HEK293T (cell line): ENCODE data around the gene TBX1.

Source experiments
- ARNT ChIP-seq: fragments of 450-650 bp; IDR thresholded peaks from 2 replicates; pipeline ENCODE4 v1.6.1; 2017; ENCODE audit warnings: mild to moderate bottlenecking
- BHLHE40 ChIP-seq: fragments of 450-650 bp; IDR thresholded peaks from 2 replicates; pipeline ENCODE4 v1.6.1; 2016; ENCODE audit warnings: mild to moderate bottlenecking, moderate library complexity, borderline replicate concordance
- CTBP1 ChIP-seq: fragments of 450-650 bp; IDR thresholded peaks from 2 replicates; pipeline ENCODE4 v1.6.1; 2016; ENCODE audit warnings: borderline replicate concordance
- ELF4 ChIP-seq: fragments of 450-650 bp; IDR thresholded peaks from 2 replicates; pipeline ENCODE4 v1.6.1; 2017; ENCODE audit warnings: antibody characterized with exemption
- FOXA1 ChIP-seq: fragments of 450-650 bp; IDR thresholded peaks from 2 replicates; pipeline ENCODE4 v1.6.1; 2016; ENCODE audit warnings: mild to moderate bottlenecking
- FOXK2 ChIP-seq: fragments of 450-650 bp; IDR thresholded peaks from 2 replicates; pipeline ENCODE4 v1.6.1; 2016; ENCODE audit warnings: mild to moderate bottlenecking
- FOXM1 ChIP-seq: fragments of 450-650 bp; IDR thresholded peaks from 2 replicates; pipeline ENCODE4 v1.6.1; 2017; ENCODE audit warnings: mild to moderate bottlenecking, borderline replicate concordance
- L3MBTL2 ChIP-seq: fragments of 450-650 bp; conservative IDR thresholded peaks from 2 replicates; pipeline ENCODE4 v1.6.1; 2016; ENCODE audit warnings: mild to moderate bottlenecking
- NFRKB ChIP-seq: fragments of 450-650 bp; IDR thresholded peaks from 2 replicates; pipeline ENCODE4 v1.6.1; 2016; ENCODE audit warnings: mild to moderate bottlenecking, moderate library complexity
- PKNOX1 ChIP-seq: fragments of 450-650 bp; IDR thresholded peaks from 2 replicates; pipeline ENCODE4 v1.6.1; 2016
- SP1 ChIP-seq: fragments of 450-650 bp; IDR thresholded peaks from 2 replicates; pipeline ENCODE4 v1.6.1; 2017
- SUZ12 ChIP-seq: fragments of 450-650 bp; IDR thresholded peaks from 2 replicates; pipeline ENCODE4 v1.6.1; 2016; ENCODE audit warnings: mild to moderate bottlenecking
- TARDBP ChIP-seq: fragments of 450-650 bp; IDR thresholded peaks from 2 replicates; pipeline ENCODE4 v1.6.1; 2016

GRCh38 chr22:19805821-19806212, 45.2 kb downstream of the TBX1 start:
- TF ChIP-seq ELF4 = no peak
- TF ChIP-seq FOXK2 = no peak
- no peak for TF ChIP-seq NFRKB
- TF ChIP-seq ARNT = no peak
- TF ChIP-seq SP1 = no peak
- no peak for TF ChIP-seq CTBP1
- no peak for TF ChIP-seq FOXM1
- TF ChIP-seq TARDBP = no peak
- TF ChIP-seq BHLHE40 = no peak
- TF ChIP-seq L3MBTL2 = no peak
- TF ChIP-seq PKNOX1 = no peak
- no peak for TF ChIP-seq FOXA1
- TF ChIP-seq SUZ12 = no peak
